PC-3 (cell line): Measurements from ENCODE around the gene INVS.

Experiments
- EZH2 ChIP-seq: fragments of 300-600 bp; sonication (generic); IDR thresholded peaks from one replicate; pipeline ENCODE4 v1.6.1; 2017; ENCODE audit warnings: antibody characterized with exemption, mild to moderate bottlenecking, low read length; ENCODE audit not compliant: unreplicated experiment
- EZH2phosphoT487 ChIP-seq: fragments of 300-600 bp; sonication (generic); IDR thresholded peaks from 2 replicates; pipeline ENCODE4 v1.6.1; 2018; ENCODE audit warnings: mild to moderate bottlenecking, antibody characterized with exemption, low read length, borderline replicate concordance
- TF ChIP-seq, protein P1 (sequence below): fragments of 300-600 bp; sonication (generic); conservative IDR thresholded peaks from 2 replicates; pipeline ENCODE4 v1.5.1; 2017; ENCODE audit warnings: antibody characterized with exemption, low read depth, mild to moderate bottlenecking, low read length

GRCh38 chr9:100084734-100085133, 14.3 kb upstream of the INVS start:
- TF ChIP-seq, protein P1, sequence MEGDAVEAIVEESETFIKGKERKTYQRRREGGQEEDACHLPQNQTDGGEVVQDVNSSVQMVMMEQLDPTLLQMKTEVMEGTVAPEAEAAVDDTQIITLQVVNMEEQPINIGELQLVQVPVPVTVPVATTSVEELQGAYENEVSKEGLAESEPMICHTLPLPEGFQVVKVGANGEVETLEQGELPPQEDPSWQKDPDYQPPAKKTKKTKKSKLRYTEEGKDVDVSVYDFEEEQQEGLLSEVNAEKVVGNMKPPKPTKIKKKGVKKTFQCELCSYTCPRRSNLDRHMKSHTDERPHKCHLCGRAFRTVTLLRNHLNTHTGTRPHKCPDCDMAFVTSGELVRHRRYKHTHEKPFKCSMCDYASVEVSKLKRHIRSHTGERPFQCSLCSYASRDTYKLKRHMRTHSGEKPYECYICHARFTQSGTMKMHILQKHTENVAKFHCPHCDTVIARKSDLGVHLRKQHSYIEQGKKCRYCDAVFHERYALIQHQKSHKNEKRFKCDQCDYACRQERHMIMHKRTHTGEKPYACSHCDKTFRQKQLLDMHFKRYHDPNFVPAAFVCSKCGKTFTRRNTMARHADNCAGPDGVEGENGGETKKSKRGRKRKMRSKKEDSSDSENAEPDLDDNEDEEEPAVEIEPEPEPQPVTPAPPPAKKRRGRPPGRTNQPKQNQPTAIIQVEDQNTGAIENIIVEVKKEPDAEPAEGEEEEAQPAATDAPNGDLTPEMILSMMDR = no peak
- TF ChIP-seq EZH2 (no peak), EZH2phosphoT487 (no peak)
